NCI-H82 treated with DMSO at 0.1 percent for 48 hours (cell line): ENCODE results near the gene CBY3.
"Not testable (repeated sequence)": the region's sequence is repeated elsewhere in the genome, so short reads cannot be mapped to it uniquely, and the experiment has no call there.

Source experiments
- DNase-seq: peaks from one replicate; lab custom pipeline; 2025; ENCODE audit not compliant: unreplicated experiment; lab: John Stamatoyannopoulos, UW

The CBY3 gene

DNA sequence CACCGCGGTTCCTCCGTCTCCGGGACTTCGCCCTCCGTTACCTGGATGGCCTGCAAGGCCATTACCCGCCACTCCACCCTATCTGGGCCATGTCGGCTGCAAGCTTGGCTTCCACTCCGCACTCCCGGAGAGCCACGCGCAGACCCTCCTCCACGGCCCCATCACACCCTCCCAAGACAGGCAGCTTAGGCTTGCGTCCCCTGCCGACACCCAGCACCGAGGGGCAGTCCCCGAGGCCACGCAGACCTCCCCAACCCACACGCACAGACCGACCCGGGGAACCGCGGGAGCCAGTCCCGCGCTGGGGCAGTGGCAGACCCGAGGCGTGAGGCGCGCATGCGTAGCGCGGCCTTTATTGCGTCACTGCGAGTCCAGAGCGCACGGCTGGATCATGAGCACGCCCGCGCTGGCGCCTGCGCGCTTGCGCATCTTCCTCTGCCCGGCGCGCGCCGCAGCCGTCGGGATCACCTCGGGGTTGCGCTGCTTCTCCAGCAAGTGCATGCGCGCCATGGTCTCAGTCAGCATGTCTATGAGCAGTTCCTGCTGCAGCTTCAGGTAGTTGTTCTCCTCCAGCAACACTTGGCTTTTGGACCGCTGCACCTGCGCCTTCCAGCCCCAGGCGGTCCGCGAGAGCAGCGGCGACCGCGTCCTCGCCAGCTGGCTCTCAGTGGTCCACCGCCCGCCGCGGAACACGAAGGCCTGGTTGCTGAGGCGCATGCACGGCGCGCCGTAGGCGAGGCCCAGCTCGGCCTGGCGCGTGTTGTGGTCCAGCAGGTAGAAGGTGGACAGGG, 2.4 kb downstream of the CBY3 start:
- peak; percentile 71 for DNase-seq

DNA sequence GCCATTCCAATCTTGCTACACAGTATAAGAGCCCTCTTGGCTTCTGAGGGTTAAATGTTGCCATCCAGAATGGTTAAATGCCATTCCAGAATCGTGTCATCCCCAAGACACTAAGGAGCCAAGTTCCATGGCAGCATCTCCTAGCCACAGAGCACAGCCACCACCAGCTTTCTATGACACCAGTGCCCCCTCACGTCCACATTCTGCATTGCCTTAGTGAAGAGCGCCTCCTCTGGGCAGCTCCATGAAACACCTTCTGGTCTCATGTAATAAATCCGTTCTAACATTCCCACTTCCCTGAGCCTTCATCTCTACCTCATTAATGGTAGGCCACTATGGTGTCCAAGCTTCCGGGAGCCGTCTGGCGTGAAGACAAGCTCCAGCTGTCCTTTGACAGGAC, 12.4 kb downstream of the CBY3 start:
- no peak for DNase-seq

DNA sequence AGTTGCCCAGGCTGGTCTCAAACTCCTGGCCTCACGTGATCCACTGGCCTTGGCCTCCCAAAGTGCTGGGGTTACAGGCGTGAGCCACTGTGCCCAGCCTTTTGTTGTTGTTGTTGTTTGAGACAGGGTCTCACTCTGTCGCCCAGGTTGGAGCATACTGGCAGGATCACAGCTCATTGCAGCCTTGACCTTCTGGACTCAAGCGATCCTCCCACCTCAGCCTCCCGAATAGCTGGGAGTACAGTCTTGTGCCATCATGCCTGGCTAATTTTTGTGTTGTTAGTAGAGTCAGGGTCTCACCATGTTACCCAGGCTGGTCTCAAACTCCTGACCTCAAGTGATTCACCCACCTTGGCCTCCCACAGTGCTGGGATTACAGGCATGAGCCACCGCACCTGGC, 19.2 kb downstream of the CBY3 start:
- DNase-seq = not testable (repeated sequence)

DNA sequence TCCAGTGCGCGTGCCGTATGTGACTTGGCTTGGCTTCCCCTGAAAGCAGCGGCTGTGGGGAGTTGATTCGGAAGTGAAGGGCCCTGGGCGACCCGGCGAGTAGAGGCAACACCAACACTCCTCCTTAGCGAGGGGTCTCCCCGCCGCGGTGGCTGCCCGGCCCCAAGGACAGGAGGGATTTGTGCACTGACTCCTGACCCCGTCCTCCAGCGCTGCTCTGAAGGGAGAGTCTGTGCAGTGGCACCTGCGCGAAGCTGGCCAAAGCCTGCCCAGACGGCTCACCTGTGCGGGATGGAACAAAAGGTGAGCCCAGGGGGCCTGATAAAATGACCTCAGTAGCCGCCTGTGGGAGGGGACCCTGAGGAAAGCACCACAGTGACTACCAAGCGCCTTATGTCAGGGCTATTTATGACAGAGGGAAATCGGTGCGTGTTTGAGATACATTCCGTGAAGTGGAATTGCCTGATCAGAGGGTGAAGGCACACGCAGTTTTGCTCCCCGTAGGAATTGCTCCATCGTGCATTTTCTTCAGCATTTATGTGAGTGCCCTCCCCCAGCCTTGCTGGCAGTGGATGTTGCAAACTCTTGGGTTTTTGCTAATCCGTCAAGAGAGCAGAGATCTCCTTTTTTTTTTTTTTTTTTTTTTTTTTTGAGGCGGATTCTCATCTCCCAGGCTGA, 22.5 kb downstream of the CBY3 start:
- DNase-seq = not testable (repeated sequence)

DNA sequence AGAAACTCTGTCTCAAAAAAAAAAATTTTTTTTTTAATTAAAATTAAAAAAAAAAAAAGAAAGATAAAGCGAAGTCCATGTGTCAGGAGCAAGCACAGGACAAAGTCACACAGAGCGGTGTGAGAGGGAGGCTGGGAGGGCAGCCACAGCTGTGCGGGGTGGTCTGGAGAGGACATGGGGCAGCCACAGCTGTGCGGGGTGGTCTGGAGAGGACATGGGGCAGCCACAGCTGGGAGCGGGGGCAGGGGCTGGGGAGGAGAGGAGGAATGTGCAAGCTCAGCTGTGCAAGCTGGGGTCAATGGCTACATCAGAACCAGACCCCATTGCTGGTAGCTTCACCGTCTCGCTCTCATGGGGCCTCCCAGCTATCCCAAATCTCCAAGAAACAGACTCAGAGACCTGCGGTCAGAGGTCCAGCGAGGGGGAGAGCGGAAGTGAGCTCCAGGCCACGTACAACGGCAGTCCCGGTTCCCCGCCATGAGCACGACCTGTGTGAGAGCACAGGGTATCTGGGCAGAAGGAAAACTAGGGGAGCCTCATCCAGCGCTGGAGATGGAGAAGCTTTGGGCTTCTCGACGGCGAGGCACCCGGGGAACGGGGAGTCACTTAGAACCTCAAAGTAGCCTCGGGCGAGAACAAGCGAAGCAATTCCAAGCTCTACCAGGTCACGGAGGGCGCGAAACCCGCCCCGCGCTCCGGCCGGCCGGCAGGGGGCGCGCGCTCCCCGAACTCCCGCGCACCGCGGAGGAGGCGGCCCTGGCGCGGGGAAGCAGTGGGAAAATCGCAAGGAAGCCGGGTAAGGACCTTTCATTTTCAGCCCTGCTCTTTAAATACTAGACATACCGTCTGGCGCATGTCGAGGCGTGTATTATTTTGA, 23.3 kb downstream of the CBY3 start:
- not testable (repeated sequence) for DNase-seq

DNA sequence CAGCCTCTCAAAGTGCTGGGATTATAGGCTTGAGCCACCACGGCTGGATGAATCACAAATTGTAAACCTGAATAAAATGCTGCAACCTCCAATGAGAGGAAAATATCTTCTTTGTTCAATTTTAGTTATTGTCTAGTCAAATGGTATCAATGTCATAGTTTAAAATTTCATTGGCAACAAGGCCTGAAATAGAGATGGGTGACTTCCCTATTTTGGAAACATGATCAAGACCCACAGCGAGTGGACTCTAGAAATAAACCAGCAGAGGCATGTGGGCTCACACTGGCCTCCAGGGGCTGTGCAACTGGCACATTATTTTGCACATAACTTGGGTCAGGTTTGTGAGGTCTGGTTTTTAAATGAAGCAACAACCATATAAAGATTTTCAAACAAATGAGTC, 27.7 kb downstream of the CBY3 start:
- DNase-seq = not testable (repeated sequence)

DNA sequence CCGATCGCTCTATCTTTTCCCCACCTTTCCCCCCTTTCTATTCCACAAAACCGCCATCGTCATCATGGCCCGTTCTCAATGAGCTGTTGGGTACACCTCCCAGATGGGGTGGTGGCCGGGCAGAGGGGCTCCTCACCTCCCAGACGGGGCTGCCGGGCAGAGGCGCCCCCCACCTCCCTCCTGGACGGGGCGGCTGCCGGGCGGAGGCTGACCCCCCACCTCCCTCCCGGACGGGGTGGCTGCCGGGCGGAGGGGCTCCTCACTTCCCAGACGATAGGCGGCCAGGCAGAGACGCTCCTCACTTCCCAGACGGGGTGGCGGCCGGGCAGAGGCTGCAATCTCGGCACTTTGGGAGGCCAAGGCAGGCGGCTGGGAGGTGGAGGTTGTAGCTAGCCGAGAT, 30.6 kb downstream of the CBY3 start:
- not testable (repeated sequence) for DNase-seq

DNA sequence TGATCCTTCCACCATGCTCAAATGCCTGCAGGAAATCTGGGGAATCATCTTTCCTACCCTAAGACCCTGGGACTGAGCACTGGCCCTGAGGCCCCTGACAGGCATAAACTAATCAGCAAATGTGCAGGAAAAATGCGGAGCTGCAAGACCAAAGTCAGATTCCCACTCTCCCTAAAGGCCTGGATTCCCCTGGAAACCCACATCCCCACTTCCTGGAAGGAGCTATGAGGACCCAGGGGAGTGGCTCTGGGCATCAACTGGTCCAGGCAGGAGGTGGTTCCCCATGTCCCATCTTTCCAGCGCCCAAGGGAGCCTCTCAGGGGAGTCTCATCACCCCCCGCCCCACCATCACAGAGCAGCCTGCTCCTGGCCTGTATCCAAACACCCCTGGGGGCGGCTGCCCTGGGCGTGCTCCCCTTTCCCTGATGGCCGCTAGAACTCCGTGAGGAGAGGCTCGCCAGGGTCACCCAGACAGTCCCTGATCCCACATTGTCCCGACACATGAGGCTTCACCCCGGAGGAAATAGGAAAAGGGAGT, 31.6 kb downstream of the CBY3 start:
- not testable (repeated sequence) for DNase-seq

DNA sequence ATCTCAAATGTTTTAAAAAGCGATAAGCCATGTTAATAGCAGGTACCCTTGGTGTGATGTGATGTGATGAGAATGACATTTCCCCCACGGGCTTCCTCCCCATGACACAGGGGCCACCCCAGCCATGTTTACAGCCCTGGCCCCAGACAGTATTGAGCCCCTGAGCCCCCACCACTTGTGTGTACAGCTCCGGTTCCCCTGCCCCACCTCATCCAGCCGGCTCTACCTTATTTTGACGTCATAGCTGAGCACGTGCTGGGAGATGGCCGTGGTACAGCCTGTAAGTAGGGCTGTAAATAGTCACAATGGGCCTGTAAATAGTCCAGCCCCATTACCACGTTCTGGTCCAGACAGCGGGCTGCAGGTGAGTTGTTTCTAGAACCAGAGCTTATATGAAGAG, 32.4 kb downstream of the CBY3 start:
- DNase-seq = no peak

DNA sequence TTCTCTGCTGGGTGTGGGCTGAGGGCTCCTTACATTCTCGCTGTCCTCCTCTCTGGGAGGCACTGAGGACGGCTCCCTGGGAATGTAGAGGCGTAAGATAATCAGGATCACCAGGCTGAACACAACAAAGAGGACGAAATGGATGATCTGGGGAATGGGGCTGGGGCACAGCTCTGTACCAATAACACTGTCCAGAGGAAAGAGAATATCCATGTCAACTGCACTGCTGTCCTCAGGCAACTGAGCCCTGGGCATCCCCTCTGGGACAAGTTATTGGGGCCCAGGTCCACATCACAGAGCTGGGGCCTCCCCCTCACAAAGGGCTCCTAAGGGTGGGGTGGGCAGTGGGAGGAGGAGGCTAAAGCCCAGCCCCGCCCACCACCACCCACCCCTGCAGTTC, 36.1 kb downstream of the CBY3 start:
- not testable (repeated sequence) for DNase-seq

DNA sequence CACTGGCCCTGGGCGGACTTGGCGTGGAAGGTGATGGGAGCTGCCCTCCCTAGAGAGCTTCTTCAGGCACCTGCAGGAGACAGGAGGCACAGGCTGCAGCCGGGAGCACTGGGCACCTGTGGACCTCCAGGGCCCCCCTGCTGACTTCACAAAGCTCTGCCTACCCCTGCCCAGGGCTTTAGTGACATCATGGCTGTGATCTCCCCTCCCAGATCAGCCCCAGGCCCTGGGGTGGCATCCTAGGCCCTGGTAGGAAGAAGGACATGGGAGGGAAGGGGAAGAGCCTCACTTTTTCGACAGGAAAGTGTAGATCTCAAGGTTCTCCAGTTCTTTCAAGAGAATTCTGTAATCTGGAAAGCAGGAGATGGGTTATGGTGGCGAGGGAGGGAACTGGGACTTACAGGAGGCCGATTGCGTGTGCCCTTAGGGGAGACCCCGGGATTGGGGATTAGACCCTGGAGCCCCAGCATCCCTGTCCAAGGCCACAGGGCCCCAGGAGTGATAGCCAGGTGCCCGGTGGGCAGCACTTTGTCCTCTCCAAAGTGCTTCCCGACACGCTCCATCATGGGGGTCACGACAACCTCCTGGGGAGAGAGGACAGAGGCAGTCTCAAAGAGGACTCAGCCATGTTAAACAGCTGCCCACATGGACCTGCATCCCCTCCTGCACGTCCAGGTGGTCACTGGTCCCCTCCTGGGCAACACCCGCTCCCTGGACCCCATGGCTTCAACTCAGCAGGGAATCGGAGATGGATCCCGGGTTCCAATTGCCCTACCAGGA, 37.5 kb downstream of the CBY3 start:
- not testable (repeated sequence) for DNase-seq

DNA sequence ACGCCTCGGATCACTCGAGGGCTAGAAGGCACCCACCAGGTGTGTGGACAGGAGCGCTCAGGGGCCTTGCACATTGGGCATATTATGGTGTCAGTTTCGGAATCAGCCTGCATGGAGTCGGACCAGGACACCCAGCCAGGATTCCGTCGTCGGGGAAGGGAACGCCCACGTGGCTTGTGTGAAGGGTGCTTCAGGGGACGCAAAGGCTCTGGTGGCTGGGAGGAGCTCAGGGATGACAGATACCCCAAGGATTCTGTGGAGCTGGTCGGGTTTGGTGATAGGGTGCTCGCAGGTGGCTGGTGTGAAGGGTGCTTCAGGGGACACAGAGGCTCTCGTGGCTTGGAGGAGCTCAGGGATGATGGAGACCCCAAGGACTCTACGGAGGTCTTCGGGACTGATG, 38.2 kb downstream of the CBY3 start:
- not testable (repeated sequence) for DNase-seq

DNA sequence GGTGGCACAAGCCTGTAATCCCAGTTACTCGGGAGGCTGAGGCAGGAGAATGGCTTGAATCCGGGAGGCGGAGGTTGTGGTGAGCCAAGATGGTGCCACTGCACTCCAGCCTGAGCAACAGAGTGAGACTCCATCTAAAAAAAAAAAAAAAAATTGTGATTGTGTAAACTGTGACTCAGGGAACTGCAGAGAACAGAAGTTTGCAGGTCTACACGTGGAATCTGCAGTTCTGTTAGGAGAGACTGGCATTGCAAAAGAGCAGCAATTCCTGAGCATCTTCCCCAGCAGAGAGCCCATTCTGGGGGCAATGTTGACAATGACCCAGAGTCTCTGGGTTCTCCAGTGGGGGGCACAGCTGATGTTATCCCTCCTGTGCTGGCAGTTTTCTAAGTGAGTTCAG, 39.1 kb downstream of the CBY3 start:
- not testable (repeated sequence) for DNase-seq

DNA sequence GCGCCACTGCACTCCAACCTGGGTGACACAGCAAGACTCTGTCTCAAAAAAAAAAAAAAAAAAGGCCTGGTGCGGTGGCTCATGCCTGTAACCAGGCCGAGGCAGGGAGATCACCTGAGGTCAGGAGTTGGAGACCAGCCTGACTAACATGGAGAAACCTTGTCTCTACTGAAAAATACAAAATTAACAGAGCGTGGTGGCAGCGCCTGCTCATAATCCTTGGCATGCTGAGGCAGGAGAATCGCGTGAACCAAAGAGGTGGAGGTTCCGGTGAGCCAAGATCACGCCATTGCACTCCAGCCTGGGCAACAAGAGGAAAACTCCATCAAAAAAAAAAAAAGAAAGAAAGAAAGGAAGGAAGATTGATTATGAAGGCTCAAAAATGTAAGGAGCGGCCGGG, 41.5 kb downstream of the CBY3 start:
- DNase-seq = not testable (repeated sequence)

DNA sequence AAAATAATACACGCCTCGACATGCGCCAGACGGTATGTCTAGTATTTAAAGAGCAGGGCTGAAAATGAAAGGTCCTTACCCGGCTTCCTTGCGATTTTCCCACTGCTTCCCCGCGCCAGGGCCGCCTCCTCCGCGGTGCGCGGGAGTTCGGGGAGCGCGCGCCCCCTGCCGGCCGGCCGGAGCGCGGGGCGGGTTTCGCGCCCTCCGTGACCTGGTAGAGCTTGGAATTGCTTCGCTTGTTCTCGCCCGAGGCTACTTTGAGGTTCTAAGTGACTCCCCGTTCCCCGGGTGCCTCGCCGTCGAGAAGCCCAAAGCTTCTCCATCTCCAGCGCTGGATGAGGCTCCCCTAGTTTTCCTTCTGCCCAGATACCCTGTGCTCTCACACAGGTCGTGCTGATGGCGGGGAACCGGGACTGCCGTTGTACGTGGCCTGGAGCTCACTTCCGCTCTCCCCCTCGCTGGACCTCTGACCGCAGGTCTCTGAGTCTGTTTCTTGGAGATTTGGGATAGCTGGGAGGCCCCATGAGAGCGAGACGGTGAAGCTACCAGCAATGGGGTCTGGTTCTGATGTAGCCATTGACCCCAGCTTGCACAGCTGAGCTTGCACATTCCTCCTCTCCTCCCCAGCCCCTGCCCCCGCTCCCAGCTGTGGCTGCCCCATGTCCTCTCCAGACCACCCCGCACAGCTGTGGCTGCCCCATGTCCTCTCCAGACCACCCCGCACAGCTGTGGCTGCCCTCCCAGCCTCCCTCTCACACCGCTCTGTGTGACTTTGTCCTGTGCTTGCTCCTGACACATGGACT, 46.3 kb downstream of the CBY3 start:
- DNase-seq = not testable (repeated sequence)

DNA sequence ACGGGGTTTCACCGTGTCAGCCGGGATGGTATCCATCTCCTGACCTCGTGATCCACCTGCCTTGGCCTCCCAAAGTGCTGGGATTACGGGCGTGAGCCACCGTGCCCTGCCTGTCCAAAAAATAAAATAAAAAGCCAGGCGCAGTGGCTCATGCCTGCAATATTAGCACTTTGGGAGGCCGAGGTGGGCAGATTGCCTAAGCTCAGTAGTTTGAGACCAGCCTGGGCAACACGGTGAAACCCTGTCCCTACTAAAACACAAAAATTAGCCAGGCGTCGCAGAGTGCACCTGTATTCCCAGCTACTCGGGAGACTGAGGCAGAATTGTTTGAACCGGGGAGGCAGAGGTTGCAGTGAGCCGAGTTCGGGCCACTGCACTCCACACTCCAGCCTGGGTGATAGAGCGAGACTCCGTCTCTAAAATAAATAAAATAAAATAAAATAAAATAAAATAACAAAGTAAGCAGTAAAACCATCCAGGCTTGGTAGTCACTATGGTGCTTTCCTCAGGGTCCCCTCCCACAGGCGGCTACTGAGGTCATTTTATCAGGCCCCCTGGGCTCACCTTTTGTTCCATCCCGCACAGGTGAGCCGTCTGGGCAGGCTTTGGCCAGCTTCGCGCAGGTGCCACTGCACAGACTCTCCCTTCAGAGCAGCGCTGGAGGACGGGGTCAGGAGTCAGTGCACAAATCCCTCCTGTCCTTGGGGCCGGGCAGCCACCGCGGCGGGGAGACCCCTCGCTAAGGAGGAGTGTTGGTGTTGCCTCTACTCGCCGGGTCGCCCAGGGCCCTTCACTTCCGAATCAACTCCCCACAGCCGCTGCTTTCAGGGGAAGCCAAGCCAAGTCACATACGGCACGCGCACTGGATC, 47.1 kb downstream of the CBY3 start:
- DNase-seq = not testable (repeated sequence)
